ENCODE data around the gene LY86. TPM values are rescaled to one million over a fixed set of nuclear protein-coding genes. Genes with fewer than 3 reads are reported as not detected.

Gene LY86
- total RNA-seq, 1 donor from 2014 or later, result not detected

DNA sequence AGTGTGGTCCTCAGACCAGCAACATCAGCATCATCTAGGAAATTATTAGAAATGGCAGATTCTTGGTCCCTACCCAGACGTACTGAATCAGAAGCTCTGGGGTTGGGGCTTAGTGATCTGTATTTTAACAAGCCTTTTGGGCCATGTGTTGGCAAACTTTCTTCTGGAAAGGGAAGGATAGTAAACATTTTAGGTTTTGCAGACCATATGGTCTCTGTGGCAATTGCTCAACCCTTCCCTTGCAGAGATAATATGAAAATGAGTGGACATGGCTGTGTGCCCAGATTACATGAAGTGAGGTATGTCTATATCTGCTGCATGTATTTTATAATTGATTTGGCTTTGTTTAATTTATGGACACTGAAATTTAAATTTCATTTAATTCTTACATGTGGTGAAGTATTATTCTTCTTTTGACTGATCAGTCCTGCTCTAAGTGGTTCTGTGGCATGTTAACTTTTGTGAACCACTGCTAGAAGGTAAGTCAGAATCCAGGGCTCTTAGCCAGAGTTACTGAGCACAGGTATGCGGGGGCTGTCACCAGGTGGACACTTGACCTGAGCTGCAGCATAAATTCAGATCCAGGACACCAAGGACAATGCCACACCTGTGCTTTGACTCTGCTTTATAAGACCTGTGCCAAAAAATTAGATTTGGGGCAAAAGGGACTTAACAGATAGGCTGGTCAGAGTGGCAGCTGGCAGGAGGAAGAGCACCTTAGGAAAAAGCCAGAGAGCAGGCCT lies 43.2 kb downstream of the LY86 start:
- H3K9me3 ChIP-seq, result no peaks in the 10 kb centered on the region
- H3K27me3 ChIP-seq, result no peaks in the 10 kb centered on the region
- H3K4me3 ChIP-seq, result no peak overlapping the region
- H3K27ac ChIP-seq, result no peak overlapping the region
- no peak for DNase-seq (ENCODE audit: low spot score in 2 of 2)
- intact Hi-C loops (cut with DNase I), result no loop called here
- no peaks in the 10 kb centered on the region for H3K4me1 ChIP-seq
- no peaks in the 10 kb centered on the region for H3K36me3 ChIP-seq
- TF ChIP-seq, protein P1, sequence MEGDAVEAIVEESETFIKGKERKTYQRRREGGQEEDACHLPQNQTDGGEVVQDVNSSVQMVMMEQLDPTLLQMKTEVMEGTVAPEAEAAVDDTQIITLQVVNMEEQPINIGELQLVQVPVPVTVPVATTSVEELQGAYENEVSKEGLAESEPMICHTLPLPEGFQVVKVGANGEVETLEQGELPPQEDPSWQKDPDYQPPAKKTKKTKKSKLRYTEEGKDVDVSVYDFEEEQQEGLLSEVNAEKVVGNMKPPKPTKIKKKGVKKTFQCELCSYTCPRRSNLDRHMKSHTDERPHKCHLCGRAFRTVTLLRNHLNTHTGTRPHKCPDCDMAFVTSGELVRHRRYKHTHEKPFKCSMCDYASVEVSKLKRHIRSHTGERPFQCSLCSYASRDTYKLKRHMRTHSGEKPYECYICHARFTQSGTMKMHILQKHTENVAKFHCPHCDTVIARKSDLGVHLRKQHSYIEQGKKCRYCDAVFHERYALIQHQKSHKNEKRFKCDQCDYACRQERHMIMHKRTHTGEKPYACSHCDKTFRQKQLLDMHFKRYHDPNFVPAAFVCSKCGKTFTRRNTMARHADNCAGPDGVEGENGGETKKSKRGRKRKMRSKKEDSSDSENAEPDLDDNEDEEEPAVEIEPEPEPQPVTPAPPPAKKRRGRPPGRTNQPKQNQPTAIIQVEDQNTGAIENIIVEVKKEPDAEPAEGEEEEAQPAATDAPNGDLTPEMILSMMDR (IDR thresholded peaks at IDR 0.05), result no peak

DNA sequence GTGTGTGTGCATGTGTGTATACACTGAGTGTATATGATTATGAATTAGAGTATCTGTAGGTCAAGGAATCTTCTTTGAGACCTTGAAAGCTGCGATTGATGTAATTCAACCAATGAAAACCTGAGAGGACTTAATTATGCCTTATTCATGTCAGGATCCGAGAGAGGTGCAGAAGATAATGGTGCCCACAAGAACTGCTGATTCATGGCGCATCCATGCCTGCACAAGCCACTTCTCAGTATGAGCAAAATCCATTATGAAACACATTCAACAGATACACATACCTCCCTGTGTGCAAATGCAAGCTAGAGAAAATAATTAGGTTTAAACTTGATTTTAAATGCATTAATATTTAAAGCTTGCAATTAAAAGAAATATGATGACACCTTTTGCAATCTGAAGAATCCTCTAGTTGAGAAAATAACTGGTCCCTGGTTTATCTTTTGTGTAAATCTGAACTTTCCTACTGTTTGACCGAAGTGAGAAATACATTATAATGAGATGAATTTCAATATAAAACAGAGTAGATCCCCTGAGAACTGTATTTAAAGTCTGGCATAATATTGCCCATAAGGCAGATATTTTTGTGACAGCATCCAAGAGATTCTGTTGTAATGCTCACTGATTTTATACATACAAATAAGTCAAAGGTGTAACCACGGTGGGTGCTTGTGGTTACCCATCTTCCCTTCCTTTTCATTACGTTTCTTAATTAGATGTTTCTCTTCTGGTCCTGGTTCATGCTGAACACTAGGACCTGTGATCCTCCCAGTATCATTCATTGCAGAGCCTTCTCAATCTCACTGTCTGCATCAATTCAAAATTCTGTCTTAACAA lies 45.6 kb downstream of the LY86 start:
- no peaks in the 10 kb centered on the region for H3K4me1 ChIP-seq
- no peaks in the 10 kb centered on the region for H3K27me3 ChIP-seq
- no peak overlapping the region for H3K4me3 ChIP-seq
- no peak for DNase-seq (ENCODE audit: low spot score in 2 of 2)
- no peaks in the 10 kb centered on the region for H3K36me3 ChIP-seq
- intact Hi-C loops (cut with DNase I), result no loop called here
- H3K27ac ChIP-seq, result no peak overlapping the region
- TF ChIP-seq, protein P1 (IDR thresholded peaks at IDR 0.05), result no peak
- no peaks in the 10 kb centered on the region for H3K9me3 ChIP-seq

DNA sequence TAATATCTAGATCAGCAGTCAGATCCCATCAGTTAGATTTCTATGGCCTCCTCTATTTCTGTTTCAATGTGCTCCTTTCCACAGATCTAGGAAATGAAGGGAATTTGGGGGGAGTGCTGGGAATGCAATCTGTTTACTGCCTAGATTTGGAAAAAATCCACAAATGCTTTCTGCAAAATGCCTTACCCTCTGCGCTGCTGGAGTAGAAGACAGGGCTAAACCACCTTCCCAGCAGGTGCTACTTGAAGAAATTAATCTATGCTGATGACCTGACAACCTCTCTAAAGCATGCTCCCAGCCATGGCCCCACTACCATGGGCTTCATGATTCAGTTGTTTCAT lies 46.2 kb downstream of the LY86 start:
- H3K4me1 ChIP-seq, result no peaks in the 10 kb centered on the region
- no peaks in the 10 kb centered on the region for H3K27me3 ChIP-seq
- no peak overlapping the region for H3K4me3 ChIP-seq
- TF ChIP-seq, protein P1 (IDR thresholded peaks at IDR 0.05), result no peak
- no peak overlapping the region for H3K27ac ChIP-seq
- no peak for DNase-seq (ENCODE audit: low spot score in 2 of 2)
- intact Hi-C loops (cut with DNase I), result no loop called here
- no peaks in the 10 kb centered on the region for H3K36me3 ChIP-seq
- H3K9me3 ChIP-seq, result no peaks in the 10 kb centered on the region

DNA sequence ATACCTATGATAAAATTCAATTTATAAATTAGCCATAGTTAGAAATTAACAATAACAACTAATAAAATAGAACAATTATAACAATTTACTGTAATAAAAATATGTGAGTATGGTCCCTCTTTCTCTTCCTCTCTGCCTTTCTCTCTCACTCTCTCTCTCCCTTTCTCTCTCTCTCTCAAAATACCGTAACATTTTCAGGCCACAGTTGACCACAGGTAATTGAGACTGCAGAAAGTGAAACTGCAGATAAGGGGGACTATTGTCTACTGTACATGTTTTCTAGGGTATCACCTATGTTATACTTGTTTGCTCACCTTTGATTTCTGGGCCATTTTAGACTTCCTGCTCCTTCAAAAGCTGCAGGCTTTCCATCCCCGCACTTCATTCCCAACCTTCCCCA lies 46.8 kb downstream of the LY86 start:
- Histone ChIP-seq H3K4me1 (no peaks in the 10 kb centered on the region), H3K27ac (no peak overlapping the region), H3K4me3 (no peak overlapping the region), H3K27me3 (no peaks in the 10 kb centered on the region), H3K9me3 (no peaks in the 10 kb centered on the region), H3K36me3 (no peaks in the 10 kb centered on the region)
- no peak for DNase-seq (ENCODE audit: low spot score in 2 of 2)
- intact Hi-C loops (cut with DNase I), result no loop called here
- TF ChIP-seq, protein P1 (IDR thresholded peaks at IDR 0.05), result no peak

DNA sequence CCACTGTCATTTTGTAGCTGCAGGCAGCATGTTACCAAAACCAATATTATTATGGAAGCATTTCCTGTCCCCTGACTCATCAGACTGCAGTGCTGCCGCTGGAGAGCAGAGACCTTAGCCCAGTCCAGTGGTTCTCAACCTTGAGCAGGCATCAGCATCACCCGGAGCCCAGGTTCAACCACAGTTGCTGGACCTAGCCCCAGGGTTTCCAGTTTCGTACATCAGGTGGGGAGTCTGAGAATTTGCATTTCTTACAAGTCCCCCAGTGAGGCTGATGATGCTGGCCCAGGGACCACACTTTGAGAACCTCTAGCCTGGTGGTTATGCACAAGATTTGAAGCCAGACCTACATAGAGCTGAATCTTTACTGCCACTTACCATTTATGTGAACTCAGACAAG lies 47.3 kb downstream of the LY86 start:
- Histone ChIP-seq H3K9me3 (no peaks in the 10 kb centered on the region), H3K27me3 (no peaks in the 10 kb centered on the region), H3K36me3 (no peaks in the 10 kb centered on the region), H3K4me3 (no peak overlapping the region), H3K27ac (no peak overlapping the region), H3K4me1 (no peaks in the 10 kb centered on the region)
- DNase-seq (ENCODE audit: low spot score in 2 of 2), result no peak
- intact Hi-C loops (cut with DNase I), result no loop called here
- TF ChIP-seq, protein P1 (IDR thresholded peaks at IDR 0.05), result no peak
